ENCODE results near the gene PLXNA4. TPM values are rescaled to one million over a fixed set of nuclear protein-coding genes. Genes with fewer than 3 reads are reported as not detected.

Gene PLXNA4
- polyA plus RNA-seq, 1 experiment = 0.22 TPM

DNA sequence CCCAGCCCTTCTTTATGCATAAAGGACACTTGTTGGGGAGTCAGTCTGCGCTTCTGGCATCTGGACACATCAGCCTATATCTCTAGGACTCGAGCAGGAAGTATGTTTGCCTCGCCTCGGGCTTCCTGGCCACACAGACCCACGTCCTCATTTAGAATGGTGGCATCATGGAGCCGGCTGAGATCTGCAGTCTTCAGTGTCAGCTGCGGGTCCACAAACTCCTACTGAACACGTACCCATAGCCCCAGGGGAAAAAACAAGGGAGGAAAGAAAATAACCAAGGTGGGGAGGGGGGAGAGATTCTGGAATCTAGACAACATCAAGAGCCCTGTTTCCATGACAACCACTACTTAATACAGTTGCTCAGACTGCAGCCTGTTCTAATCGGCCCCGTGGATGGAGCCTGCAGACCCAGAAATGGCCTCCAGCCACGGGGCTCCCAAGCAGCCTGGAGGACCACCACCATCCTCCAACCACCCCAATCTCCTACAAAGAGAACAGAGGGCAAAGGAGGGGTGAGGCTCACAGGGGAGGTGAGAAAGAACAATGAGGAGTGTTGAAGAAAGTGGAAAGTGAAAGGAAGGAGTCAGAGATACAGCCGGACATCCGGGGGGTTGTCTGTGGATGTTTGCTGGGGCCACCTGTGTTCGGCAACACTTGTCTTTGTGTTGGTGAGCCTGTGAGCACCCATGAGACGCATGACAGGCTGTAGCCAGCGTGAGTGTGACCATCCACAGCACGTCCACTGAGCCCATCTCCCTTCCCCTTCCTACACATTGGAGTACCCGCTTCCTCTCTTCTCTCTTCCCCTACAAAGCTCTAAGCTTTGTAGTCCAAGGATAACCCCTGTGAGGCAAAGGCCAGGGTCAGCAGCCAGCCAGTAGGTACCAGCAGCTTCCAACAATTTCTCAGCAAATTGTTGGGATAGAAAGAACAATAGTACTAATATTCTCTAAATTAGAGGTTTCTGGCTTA lies 141.0 kb downstream of the PLXNA4 start:
- no peaks in the 10 kb centered on the region for H3K36me3 ChIP-seq (ENCODE audit: control insufficient read depth, insufficient read depth, low read length)
- H3K27me3 ChIP-seq (ENCODE audit: control insufficient read depth, insufficient read depth, low read length) = no peaks in the 10 kb centered on the region
- POLR2A ChIA-PET = no interaction called here
- H3K4me3 ChIP-seq (ENCODE audit: low read depth, low read length) = no peak overlapping the region
- CTCF ChIA-PET = no interaction called here
- TF ChIP-seq, protein P1, sequence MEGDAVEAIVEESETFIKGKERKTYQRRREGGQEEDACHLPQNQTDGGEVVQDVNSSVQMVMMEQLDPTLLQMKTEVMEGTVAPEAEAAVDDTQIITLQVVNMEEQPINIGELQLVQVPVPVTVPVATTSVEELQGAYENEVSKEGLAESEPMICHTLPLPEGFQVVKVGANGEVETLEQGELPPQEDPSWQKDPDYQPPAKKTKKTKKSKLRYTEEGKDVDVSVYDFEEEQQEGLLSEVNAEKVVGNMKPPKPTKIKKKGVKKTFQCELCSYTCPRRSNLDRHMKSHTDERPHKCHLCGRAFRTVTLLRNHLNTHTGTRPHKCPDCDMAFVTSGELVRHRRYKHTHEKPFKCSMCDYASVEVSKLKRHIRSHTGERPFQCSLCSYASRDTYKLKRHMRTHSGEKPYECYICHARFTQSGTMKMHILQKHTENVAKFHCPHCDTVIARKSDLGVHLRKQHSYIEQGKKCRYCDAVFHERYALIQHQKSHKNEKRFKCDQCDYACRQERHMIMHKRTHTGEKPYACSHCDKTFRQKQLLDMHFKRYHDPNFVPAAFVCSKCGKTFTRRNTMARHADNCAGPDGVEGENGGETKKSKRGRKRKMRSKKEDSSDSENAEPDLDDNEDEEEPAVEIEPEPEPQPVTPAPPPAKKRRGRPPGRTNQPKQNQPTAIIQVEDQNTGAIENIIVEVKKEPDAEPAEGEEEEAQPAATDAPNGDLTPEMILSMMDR (IDR thresholded peaks at IDR 0.05; ENCODE audit: insufficient read depth, low read depth, low read length) = no peak
- no peak for DNase-seq (ENCODE audit: low read depth)

DNA sequence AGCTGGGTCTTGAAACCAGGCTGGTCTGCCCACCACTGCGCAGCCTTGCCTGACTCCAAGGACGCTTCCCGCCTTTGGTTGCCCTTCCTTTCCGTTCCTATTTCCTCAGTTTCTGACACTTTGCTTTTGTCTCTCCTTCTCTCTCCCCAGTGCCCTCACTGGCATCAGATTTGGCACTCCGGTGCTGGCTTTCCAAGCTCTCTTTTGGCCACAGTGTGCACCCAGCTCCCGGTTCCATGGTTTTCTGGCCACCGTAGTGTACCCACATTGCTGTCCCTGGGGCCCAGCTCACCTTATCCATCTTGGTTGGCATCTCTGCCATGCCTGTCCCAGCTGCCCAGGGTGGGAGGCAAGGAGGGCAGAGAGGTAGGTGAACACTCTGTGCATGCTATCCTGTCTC lies 142.2 kb downstream of the PLXNA4 start:
- CTCF ChIA-PET = interaction anchor here (0.7 kb wide), 1 partner anchor 9 kb away, joined by 3 read pairs; no protein-coding TSS in a partner anchor
- H3K4me3 ChIP-seq (ENCODE audit: low read depth, low read length) = no peak overlapping the region
- H3K36me3 ChIP-seq (ENCODE audit: control insufficient read depth, insufficient read depth, low read length) = no peaks in the 10 kb centered on the region
- DNase-seq (ENCODE audit: low read depth) = no peak
- H3K27me3 ChIP-seq (ENCODE audit: control insufficient read depth, insufficient read depth, low read length) = no peaks in the 10 kb centered on the region
- POLR2A ChIA-PET = no interaction called here
- TF ChIP-seq, protein P1 (IDR thresholded peaks at IDR 0.05; ENCODE audit: insufficient read depth, low read depth, low read length) = no peak

DNA sequence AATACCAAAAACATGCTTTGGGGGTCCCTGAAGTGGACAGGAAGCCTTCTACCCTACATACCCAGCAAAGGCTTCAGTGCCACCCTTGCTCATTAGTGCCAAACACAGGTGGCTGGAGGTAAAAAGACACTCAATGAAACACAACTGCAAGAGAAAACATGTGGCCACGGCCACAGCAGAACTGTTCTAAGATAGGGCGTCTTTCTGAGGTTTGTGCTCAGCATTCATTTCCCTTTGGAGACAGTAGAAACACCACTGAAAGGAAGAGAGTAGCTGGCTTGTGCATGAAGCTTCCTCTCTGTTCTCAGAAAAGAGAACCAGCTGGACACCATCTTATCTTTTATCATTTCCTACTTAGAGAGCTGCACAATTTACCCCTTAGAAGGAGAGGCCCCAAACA lies 143.0 kb downstream of the PLXNA4 start:
- TF ChIP-seq, protein P1 (IDR thresholded peaks at IDR 0.05; ENCODE audit: insufficient read depth, low read depth, low read length) = no peak
- POLR2A ChIA-PET = no interaction called here
- CTCF ChIA-PET = interaction anchor here (0.7 kb wide), 1 partner anchor 10 kb away, joined by 3 read pairs; no protein-coding TSS in a partner anchor

DNA sequence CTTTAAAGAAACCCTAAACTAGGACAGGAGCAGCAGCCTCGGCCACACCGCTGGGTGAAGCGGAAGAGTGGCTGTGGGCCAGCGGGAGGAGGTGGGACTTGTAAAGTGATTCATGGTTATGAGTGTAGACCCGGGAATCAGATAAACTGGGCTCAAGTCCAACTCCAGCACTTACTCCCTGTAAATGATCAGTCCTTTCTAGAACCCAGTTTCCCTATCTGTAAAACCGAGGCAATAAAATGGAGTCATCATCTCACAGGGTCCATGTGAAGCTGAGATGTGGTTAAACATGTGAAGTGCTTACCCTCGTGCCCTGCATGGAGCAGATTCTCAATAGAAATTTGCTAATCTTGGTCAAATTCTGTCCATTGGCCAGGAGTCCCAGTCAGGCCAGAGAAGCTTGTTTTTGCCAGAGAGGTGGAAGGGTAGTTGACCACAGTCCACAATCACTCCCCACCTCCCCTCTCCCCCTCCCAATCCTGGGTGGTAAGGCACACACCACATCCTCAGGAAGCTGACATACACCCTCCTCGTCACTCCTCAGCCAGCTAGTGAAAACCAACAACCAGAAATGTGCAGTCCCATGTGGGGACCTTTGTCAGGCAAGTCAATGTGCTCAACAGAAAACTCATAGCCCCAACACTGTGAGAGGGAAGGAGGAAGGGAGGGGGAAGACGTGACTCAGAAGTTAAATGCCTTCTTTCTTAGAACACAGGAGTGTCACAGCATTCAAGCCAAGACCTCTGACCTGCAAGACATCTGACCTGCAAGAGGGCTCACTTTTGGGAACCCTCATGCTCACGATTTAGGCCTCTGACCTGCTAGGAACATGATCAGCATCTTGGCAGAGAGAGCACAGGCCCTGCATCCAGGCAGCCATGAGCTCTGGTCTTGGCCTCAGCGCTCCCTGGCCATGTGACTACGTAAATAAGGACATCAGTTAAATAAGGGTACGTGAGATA lies 145.1 kb downstream of the PLXNA4 start:
- ChIA-PET POLR2A (no interaction called here), CTCF (interaction anchor here (0.8 kb wide), 1 partner anchor 9 kb away, joined by 3 read pairs; no protein-coding TSS in a partner anchor)
- H3K36me3 ChIP-seq (ENCODE audit: control insufficient read depth, insufficient read depth, low read length) = no peaks in the 10 kb centered on the region
- H3K4me3 ChIP-seq (ENCODE audit: low read depth, low read length) = no peak overlapping the region
- DNase-seq (ENCODE audit: low read depth) = peak; percentile 29
- no peaks in the 10 kb centered on the region for H3K27me3 ChIP-seq (ENCODE audit: control insufficient read depth, insufficient read depth, low read length)
- TF ChIP-seq, protein P1 (IDR thresholded peaks at IDR 0.05; ENCODE audit: insufficient read depth, low read depth, low read length) = no peak

More for the DNA sequence above, 143.0 kb downstream of the PLXNA4 start:
- DNase-seq (ENCODE audit: low read depth) = no peak
- no peaks in the 10 kb centered on the region for H3K36me3 ChIP-seq (ENCODE audit: control insufficient read depth, insufficient read depth, low read length)
- no peak overlapping the region for H3K4me3 ChIP-seq (ENCODE audit: low read depth, low read length)
- no peaks in the 10 kb centered on the region for H3K27me3 ChIP-seq (ENCODE audit: control insufficient read depth, insufficient read depth, low read length)
